ENCODE results near the gene GNPAT.

GRCh38 chr1:231260351-231260750, 19.3 kb downstream of the GNPAT start:
- no peak for TF ChIP-seq EZH2 (IDR thresholded peaks at IDR 0.05; ENCODE audit: low read depth)
- TF ChIP-seq, protein P1, sequence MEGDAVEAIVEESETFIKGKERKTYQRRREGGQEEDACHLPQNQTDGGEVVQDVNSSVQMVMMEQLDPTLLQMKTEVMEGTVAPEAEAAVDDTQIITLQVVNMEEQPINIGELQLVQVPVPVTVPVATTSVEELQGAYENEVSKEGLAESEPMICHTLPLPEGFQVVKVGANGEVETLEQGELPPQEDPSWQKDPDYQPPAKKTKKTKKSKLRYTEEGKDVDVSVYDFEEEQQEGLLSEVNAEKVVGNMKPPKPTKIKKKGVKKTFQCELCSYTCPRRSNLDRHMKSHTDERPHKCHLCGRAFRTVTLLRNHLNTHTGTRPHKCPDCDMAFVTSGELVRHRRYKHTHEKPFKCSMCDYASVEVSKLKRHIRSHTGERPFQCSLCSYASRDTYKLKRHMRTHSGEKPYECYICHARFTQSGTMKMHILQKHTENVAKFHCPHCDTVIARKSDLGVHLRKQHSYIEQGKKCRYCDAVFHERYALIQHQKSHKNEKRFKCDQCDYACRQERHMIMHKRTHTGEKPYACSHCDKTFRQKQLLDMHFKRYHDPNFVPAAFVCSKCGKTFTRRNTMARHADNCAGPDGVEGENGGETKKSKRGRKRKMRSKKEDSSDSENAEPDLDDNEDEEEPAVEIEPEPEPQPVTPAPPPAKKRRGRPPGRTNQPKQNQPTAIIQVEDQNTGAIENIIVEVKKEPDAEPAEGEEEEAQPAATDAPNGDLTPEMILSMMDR (conservative IDR thresholded peaks at IDR 0.05) = no peak
